Measurements from ENCODE around the gene MSH5. TPM values are rescaled to one million over a fixed set of nuclear protein-coding genes. Genes with fewer than 3 reads are reported as not detected.
A peak's percentile ranks its signal among the peaks of the same experiment; 100 is the strongest.

MSH5 gene
- total and polyA plus RNA-seq, 2 of the 13 experiments (the other 11 are each of a cell fraction or from before 2014, with no cell fraction given), result 10.2 to 38.7 TPM

- TF ChIP-seq ZSCAN29 (CRISPR knock-in tag; conservative IDR thresholded peaks at IDR 0.05) (0 out of 2 replicates have a peak, but pooled peaks have one; percentile 11), ZNF333 (CRISPR knock-in tag; IDR thresholded peaks at IDR 0.05; ENCODE audit: borderline replicate concordance) (peak; percentile 49; the same call in 1 of the 2 replicates), THYN1 (CRISPR knock-in tag; IDR thresholded peaks at IDR 0.05; ENCODE audit: borderline replicate concordance, low read depth) (no peak), ZNF207 (IDR thresholded peaks at IDR 0.05; ENCODE audit: borderline replicate concordance) (no peak), MED8 (CRISPR knock-in tag; IDR thresholded peaks at IDR 0.05; ENCODE audit: insufficient replicate concordance) (peak; percentile 73), ATAD3A (CRISPR knock-in tag; IDR thresholded peaks at IDR 0.05) (no peak), ZNF616 (CRISPR knock-in tag; IDR thresholded peaks at IDR 0.05; ENCODE audit: low read depth) (no peak), NFIB (CRISPR knock-in tag; IDR thresholded peaks at IDR 0.05; ENCODE audit: borderline replicate concordance) (no peak), ZFY (CRISPR knock-in tag; IDR thresholded peaks at IDR 0.05) (peak; percentile 90), ZNF512B (CRISPR knock-in tag; IDR thresholded peaks at IDR 0.05; ENCODE audit: borderline replicate concordance) (no peak), ZNF724P (CRISPR knock-in tag; IDR thresholded peaks at IDR 0.05; ENCODE audit: borderline replicate concordance) (no peak), GABPB1 (CRISPR knock-in tag; IDR thresholded peaks at IDR 0.05) (peak; percentile 87), RARA (CRISPR knock-in tag; IDR thresholded peaks at IDR 0.05) (no peak), DDIT3 (CRISPR knock-in tag; IDR thresholded peaks at IDR 0.05) (peak; percentile 82; the same call in 1 of the 2 replicates), ISX (CRISPR knock-in tag; conservative IDR thresholded peaks at IDR 0.05) (0 out of 2 replicates have a peak, but pooled peaks have one; percentile 69), ZFP36L2 (CRISPR knock-in tag; IDR thresholded peaks at IDR 0.05) (no peak), ZNF354B (CRISPR knock-in tag; IDR thresholded peaks at IDR 0.05) (no peak), CENPBD1 (CRISPR knock-in tag; IDR thresholded peaks at IDR 0.05; ENCODE audit: borderline replicate concordance, low read depth) (no peak), NFKB2 (CRISPR knock-in tag; IDR thresholded peaks at IDR 0.05; ENCODE audit: borderline replicate concordance) (peak; percentile 60; the same call in 1 of the 2 replicates), AGO1 (IDR thresholded peaks at IDR 0.05; ENCODE audit: low read depth, low read length, poor library complexity, severe bottlenecking) (peak; percentile 41), ZNF530 (CRISPR knock-in tag; IDR thresholded peaks at IDR 0.05; ENCODE audit: low read depth) (no peak)
- TF ChIP-seq, protein P1, sequence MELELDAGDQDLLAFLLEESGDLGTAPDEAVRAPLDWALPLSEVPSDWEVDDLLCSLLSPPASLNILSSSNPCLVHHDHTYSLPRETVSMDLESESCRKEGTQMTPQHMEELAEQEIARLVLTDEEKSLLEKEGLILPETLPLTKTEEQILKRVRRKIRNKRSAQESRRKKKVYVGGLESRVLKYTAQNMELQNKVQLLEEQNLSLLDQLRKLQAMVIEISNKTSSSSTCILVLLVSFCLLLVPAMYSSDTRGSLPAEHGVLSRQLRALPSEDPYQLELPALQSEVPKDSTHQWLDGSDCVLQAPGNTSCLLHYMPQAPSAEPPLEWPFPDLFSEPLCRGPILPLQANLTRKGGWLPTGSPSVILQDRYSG (CRISPR knock-in tag; IDR thresholded peaks at IDR 0.05), result peak; percentile 36; the same call in 1 of the 2 replicates
- TF ChIP-seq, protein P2, sequence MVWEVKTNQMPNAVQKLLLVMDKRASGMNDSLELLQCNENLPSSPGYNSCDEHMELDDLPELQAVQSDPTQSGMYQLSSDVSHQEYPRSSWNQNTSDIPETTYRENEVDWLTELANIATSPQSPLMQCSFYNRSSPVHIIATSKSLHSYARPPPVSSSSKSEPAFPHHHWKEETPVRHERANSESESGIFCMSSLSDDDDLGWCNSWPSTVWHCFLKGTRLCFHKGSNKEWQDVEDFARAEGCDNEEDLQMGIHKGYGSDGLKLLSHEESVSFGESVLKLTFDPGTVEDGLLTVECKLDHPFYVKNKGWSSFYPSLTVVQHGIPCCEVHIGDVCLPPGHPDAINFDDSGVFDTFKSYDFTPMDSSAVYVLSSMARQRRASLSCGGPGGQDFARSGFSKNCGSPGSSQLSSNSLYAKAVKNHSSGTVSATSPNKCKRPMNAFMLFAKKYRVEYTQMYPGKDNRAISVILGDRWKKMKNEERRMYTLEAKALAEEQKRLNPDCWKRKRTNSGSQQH (CRISPR knock-in tag; IDR thresholded peaks at IDR 0.05; ENCODE audit: low read depth), result peak; percentile 67
Observed at GRCh38 chr6:31702819-31703716, 36.7 kb upstream of the MSH5 start, which contains the start of gene ABHD16A (continued).

All from HepG2 (cell line).